ENCODE measurements around the gene TEX36.
"Not testable (repeated sequence)": the region's sequence is repeated elsewhere in the genome, so short reads cannot be mapped to it uniquely, and the experiment has no call there.

Gene TEX36

DNA sequence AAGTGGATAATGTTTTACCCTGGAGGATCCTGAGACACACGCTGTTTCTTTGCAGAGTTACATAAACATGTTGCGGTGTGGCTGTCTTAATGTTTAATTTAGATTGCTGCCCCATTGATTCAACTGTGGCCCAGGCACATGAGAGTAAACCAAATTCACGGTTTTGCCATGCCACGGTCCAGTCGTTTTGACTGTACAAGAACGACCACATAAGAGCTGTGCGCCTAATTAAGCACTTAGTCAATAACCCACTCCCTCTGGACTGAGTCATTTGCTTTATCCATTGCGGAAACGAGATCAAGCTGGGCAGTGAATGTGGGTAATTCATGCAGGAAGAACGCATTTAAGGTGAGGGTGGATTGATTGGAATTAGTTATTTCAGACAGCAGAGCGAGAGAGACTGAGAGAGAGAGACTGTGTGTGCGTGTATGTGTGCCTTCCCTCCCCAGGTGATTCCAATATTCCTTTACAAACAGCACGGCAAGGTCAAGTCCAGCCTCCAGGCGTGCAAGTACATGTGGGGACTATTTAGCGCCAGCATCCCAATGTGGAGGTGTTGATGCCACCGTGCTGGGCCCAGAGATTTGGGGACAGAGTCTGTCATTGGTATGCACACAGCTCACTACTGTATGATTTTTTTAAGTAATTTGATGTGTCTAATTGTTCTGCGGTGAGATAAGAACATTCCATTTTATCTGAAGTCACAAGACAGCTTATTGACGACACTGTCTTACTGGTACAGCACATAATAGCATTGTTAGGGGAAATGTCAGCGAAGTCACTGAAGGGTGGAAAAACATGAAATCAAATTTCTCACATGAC is 8.4 kb upstream of the TEX36 start:
- DNase-seq = no peak

DNA sequence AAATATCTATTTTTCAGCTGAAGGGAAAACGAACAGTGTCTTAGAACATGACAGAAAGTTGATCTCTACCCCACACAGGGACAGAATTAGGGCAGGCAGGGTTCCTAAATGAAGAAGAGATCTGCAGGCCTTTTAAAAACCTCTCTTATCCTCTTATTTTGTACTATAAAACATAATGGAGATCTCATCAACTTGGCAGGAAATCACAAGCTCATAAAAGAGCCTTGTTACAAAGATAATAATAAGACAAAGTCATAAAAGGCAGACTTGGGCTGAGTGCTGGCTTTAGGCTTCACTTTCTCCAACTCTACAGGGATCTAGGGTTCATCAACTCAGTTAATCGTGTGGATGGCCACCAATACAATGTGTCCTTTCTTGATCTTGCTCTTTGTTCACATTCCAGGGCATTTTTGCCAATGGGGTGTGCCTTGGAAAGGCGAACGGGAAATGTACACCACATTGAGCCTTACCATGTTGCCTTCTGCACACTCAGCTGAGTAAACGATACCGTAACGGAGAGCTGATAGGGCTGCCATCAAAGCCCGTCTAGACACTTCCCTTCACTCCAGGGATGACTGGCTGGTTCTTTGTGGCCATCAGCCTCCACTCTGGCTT is 7.1 kb upstream of the TEX36 start:
- no peak for DNase-seq

DNA sequence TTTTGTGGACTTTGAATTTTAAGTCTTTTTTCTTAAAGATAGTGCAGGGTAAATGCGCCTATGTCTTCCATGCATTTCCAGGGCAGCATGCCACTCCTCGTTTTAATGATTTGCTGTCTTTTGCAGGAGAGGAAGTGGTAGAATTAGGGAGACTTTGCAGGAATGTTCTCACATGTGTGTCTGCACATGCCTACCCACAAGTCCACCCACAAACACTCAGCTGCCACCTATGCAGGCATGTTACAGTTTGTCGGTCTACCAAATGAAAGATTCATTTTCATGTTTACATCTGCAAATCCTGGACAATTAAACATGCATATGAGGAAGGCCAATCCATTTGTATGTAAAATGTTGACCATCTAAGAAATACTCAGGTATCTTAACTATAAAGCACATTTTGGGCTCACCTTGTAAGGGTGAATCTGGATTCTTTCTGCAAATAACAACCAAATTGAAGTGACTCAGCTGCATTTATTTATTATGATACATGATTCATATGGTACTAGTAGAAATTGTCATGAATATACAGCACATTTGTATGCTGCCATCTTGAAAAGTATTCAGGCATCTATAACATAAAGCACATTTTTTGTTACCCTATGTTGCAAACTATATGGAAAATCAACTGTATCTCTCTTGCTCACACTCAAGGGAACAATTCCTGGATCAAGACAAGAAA is 4.7 kb upstream of the TEX36 start:
- no peak for DNase-seq

DNA sequence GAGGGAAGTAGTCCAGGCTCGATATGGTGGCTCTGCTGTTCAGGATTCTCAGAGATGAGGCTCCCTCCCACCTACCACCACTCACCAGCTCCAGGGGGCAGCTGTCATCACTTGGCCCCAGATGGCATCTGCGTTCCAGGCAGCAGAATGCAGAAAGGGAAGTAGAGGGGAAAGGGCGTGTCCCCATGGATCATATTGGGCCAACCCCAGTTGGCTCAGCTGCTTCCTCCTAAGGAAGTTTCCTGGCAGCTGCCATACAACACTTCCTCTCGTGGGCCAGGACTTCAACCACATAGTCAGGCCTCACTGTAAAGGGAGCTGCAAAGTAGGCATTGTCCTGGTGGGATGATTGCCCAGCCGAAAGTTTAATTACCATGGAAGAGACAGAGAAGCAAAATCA is 1.6 kb upstream of the TEX36 start:
- no peak for DNase-seq

DNA sequence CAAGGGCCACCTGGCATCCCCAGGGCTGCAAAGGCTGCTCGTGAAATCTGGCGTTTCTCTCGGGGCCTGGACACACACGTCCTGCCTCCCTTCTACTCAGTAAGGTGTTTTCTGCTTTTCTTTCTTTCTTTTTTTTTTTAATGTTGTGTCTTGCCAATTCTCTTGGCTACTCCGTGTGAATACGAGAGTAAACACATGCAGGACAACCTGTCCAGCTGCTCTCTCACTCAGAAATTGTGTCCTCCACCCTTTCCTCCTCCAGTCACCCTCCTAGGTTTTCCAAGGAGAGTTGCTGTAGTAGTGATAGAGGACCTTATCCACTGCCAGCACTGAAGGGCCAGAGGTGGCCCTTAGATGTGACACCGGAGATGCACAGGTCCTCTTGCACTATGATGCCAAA is 858 bp upstream of the TEX36 start:
- DNase-seq = no peak

DNA sequence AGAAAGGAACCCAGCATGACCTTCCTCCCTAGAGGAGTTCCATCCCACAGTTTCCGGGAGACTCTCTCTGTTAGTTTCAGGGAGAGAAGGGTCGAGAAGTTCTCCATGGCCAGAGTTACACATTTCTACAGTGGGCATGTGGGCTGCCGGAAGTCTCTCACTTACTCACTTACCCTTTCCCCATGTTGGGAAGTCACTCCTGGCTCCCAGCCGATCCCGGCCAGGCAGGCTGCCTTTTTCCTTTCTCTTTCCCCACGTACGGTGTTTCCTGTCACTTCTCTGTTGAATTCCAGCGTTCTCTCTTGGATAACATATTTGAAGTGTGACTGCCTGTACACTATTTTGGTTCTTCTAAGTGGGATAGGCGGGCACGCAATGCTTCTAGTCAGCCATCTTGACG is 3.5 kb downstream of the TEX36 start:
- DNase-seq = no peak

DNA sequence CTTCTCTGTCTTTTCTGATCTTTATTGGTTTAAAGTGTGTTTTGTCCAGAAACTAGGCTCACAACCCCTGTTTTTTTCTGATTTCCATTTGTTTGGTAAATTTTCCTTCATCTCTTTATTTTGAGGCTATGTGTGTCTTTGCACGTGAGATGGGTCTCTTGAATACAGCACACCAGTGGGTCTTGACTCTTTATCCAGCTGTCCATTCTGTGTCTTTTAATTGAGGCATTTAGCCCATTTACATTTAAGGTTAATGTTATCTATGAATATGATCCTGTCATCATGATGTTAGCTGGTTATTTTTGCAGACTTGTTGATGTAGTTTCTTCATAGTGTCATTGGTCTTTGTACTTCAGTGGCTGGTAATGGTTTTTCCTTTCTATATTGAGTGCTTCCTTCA is 10.1 kb downstream of the TEX36 start:
- DNase-seq = no peak

DNA sequence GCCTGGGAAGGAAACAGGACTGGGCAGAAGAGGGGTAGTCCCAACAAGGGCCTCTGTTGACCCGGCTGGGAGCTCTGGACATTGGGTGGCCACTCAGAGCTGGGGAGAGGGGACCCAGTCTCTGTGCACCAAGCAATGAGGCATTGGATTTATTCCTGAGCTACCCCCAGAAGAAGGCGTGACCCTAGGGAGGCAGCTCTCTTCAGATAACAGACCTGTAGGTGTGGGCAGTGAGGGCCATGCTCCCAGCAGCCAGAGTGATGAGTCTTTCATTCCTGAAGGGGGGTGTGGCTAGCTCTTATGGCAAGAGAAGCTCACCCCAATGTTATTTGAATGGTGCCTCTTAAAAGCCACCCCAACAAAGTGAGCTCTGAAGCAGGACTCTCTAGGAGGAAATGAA is 20.4 kb downstream of the TEX36 start:
- no peak for DNase-seq

DNA sequence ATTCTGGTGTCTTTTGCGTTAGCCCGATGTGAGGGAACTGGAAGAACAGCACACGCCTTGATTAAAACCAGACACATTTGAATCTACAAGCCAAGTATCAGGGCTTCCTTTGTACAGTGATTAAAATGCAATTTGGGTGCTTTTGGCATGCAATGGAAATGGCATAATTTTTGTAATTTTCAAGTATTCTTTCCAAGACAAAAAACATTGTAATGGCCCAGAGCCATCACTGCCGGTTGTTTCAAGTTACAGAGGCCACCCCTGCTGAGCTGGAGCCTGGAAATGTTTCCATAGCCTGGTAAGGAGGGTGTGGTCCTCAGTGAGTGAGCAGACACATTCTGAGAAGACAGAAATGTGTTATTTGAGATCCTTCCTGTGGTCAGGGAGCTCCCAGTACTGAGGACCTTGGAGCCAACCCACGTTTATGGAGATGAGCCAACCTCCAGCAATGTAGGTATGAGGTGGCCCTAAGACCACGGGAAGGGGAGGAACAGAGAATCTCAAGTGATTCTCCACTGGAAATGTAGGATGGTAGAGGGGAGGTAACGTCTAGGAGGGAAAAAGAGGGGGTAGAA is 20.9 kb downstream of the TEX36 start:
- DNase-seq = no peak

DNA sequence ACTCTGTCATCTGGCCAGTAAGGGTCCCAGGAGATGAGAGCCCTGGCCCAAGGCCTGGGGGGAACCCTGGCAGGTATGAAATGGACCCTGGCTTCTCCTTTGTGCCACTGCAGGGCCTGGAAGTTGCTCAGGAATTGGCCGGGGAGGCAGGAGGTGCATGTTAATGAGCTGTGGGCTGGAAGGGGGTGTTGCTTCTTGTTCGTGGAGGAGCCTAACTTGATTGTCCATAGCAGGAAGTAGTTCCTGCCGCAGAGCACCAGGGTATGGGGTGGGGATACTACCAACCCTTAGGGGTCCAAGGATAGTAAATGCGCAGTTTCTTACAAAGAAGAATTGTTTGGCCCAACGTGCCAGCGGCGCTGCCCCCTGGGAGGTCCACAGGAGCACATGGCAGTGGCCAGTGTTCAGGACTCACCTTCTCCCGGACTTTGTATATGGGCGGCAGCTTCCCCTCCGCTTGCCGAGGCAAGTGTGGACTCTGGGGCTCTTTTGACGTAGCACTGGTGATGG is 21.5 kb downstream of the TEX36 start:
- no peak for DNase-seq

DNA sequence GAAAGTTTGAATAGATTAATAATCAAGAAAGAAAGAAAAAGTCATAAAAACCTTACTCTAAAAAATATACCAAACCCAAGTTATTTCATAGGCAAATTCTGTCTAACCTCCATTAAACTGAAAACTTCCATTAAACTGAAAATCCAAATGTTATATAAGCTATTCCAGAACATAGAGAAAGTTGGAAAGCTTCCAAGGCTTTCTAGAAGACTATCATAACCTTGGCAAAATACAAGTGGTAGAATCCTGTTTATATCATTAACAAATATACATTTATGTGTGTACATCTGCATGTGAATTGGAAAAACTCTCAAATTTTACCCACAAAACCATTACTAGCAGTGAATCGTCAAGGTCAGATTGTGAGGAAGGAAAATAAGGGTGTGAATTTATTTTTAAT is 23.9 kb downstream of the TEX36 start:
- no peak for DNase-seq

DNA sequence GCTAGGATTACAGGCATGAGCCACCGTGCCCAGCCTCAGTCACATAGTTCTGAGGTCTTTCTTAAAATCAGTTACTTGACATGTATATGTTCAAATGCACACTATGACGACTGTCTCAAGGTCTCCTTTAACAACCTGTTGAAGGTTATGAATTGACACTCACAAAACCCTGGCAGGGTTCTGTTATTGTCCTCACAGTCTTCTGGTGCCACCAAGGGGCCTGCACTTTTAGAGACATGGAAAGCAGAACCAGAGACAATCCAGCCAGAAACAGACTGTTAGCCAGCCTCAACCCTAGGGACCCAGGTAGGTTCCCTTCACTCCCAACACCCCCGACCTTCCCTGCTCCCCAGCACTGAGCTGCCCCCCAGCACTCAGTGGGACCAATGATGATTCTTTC is 26.4 kb downstream of the TEX36 start:
- DNase-seq = no peak

DNA sequence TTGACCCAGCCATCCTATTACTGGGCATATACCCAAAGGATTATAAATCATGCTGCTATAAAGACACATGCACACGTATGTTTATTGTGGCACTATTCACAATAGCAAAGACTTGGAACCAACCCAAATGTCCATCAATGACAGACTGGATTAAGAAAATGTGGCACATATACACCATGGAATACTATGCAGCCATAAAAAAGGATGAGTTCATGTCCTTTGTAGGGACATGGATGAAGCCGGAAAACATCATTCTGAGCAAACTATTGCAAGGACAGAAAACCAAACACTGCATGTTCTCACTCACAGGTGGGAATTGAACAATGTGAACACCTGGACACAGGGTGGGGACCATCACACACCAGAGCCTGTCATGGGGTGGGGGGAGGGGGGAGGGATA is 29.9 kb downstream of the TEX36 start:
- not testable (repeated sequence) for DNase-seq

DNA sequence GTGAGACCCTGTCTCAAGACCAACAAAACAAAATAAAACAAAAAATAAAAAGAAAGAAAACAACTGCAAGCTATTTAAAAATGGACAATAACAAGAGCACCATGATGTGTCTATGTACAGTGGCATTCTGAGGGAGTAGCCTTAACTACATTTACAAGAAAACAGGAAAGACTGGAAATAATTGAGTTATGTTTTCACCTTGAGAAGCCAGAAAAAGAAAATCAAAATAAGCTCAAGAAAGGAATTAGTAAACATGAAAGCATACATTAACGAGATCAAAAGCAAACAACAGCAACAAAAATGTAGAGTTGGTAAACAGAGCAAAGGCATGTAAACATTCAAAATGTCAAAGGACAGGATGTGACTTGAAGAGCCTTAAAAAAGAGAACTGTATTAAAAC is 36.7 kb downstream of the TEX36 start:
- DNase-seq = no peak

DNA sequence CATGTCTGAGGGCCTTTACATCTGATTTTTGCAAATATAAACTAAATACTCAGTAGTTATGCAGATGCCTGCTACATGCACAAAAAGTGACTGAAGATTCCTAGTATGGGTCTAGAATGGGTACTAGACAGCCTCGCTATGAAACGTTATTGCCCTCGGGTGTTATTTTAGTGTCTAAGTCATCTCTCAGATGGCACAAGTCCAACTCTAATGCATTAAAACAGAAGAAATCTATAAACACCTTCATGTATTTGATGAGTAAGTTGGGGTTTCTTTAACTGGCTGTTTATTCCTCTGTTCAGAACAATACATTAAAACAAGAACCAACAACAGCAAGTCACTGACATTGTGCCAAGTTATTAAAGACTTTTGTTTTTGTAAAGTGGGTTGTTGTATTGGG is 41.6 kb downstream of the TEX36 start:
- no peak for DNase-seq

DNA sequence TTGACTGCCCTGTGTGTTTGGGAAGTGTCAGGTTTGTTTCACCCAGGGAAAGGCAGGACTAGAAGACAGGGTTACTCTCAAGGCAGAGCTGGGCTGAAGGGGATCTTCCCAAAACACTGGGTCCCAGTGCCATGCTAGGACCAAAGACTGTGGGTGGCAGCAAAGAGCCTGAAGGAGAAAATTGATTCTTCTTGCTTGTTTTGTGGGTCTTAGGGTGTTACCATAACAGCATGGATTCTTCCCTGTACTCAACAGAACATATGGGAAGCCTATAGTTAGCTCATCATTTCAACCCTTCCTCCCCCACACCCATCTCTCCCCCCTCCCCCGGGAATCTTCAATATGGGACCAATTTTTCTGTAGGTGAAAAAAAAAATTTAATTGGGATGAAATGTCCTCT is 42.3 kb downstream of the TEX36 start:
- no peak for DNase-seq

DNA sequence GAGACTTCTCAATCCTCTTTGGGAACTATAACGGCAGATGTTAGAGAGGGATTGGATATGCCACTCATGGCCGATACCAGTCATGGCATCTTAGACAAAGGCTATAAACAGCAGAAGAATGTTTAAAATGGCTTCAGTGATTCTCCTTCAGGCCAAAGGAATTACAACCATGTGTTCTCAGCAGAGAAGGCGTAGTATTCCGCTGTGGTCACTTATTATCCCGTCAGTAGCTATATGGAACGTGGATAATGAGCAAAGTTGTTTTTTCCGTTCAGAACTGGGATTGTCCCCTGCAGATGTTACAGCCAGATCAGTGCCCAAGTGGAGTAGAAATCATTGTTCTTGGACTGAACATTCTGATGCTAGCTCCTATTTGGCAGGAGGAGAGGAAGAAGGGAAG is 43.1 kb downstream of the TEX36 start:
- no peak for DNase-seq

DNA sequence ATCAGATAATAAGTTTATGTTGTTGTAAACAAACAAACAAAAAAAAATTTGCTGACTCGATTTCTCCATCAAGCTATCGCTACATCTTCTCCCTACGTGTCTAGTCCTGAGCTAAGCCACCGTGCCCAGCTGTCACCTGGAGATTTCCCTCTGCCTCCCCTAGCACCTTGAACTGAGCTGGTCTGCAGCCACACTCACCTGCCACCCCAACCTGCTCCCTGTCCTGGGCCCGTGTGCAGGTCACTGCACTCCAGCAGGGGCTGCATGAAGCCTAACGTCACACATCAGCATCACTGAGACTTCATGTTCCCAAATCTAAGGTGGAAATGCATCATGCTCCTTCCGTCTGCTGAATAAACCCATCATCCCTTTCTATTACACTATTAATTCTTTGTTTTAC is 44.4 kb downstream of the TEX36 start:
- no peak for DNase-seq

DNA sequence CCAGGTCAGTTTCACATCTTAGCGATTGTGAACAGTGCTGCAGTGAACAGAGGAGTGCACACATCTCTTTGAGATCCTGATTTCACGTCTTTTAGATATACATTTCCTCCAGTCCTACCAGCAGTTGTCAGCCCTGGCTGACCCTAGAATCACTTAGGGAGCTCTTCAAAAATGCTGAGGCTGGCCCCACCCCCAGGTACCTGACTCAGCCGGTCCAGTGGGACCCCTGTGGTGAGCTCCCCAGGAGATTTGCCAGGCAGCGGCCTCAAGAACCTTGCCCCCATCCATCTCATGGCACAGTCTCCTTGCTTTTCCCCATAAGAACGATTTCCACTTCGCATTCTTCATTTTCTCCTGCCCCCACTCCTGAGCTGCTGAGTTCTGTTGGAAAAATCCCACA is 45.5 kb downstream of the TEX36 start:
- DNase-seq = no peak

DNA sequence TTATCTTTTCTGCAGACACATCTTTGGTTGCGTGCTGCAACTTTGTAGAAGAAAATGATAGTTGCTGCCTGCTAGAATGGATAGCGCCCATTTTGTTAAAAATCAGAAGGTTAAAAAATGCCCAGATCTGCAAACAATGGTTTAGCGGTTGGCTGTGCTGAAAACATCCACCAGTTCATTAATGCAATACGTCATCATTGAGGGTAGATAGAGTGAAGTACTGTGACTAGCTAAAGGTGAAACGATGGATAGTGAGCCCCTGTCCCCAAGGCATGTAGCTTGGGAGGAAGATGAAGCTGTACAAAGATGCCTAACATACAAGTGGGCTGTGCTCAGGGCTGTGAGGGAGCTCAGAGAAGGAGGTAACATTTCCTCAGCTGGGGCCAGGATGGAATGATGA is 48.4 kb downstream of the TEX36 start:
- DNase-seq = no peak

DNA sequence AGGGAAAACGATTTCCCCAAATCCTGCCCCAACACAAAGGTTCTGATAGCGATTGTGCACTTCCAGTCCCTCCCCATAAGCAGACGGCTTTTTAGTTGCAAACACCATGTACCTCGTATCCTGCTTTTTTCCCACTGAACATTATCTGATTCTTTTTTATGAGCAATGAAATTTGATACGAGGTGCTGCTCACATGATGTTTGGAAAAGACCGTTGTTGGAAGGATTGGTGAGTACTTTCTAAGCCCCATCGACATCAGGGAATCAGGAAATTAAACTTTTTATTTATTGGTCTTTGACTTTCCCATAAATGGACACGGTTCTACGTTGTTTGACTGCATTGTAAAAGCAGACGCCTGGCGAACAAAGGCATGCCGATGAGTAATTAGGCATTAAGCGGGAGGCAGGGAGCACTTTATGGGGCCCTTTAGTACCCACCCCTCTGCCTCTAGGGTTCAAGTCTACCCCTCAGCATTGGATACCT is 49.4 kb downstream of the TEX36 start:
- no peak for DNase-seq

DNA sequence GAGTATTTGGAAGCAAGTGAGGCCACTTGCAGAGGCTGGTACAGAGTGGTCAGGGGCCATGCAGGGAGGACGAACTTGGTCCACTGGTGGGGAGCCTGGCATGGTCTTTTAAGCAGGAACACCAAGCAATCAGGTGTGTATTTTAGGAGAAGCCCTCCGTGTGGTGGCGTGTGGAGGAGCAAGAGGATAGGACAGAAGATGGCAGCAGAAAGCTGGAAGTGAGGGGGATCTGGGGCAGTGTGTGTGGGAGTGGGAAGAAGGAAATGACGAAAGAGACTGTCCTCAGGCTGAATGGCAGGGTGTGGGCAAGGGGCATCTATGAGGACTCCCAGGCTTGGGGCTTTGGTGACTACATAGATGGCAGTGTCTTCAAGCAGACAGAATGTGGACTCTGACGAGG is 51.2 kb downstream of the TEX36 start:
- no peak for DNase-seq

DNA sequence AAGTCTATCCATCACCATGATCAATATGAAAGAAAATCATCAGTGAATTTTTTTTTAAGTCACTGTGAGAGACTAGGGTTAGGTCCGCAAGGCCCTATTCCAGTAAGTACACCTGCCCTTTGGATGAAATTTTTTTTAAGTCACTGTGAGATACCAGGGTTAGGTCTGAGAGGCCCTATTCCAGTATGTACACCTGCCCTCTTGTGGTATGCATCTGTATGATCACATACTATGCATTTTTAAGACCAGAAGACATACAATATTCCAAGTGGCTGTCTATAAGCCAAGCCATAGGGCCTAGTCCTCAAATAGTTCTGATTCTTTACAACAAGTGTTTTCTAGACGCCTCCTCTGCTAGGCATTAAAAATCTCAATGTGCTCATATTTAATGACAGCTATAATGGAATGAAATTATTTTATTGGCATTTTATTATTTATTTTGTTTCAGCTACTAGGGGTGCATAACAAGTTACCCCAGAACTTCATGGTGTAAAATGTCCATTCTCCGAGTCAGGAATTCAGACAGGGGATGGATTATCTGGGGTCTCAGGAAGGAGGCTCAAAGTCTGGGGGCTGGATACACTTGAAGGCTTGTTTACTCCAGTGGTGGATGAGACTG is 53.1 kb downstream of the TEX36 start:
- no peak for DNase-seq
